ENCODE results near the gene THSD7A. TPM values are rescaled to one million over a fixed set of nuclear protein-coding genes. Genes with fewer than 3 reads are reported as not detected.

Gene THSD7A
- total and polyA plus RNA-seq, 2 experiments from 2014 or later, result 4.0 to 8.3 TPM

DNA sequence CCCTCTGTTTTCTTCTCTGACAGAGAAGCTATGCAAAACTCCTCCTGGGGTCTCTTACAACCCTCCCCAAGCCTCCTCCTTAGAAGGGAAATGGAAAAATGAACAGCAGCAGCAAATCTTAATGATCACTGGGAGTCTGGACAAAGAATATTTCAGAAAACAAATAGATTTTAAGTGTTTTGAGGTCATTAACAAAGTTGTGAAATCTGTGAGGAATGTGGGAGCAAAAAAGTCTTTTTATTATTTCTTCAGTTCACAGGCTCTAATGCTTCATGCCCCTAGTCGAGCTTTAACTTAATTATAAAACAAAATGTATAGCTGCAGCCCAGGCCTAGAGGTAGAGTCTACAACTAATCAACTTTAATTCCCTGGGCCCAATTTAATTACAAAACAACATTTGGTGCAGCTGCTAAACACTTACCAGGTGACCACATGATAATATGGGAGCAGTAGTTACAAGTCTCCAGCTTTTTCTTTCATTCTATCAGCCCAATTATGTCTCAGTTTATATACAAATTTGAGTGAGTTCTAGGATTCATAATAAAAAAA, 293.2 kb downstream of the THSD7A start:
- H3K27ac ChIP-seq, result no peak overlapping the region
- peaks cover 11% of the 10 kb centered on the region for H3K4me1 ChIP-seq (ENCODE audit: insufficient read depth)
- no peaks in the 10 kb centered on the region for H3K9me2 ChIP-seq (replicated peaks; ENCODE audit: insufficient read depth)
- no peaks in the 10 kb centered on the region for H3K9me3 ChIP-seq (ENCODE audit: low read depth)
- H3K4me3 ChIP-seq, result no peak overlapping the region
- DNase-seq (ENCODE audit: low spot score), result no peak
- H4K20me1 ChIP-seq (ENCODE audit: insufficient read depth, poor library complexity, severe bottlenecking), result no peaks in the 10 kb centered on the region
- H3K36me3 ChIP-seq (replicated peaks; ENCODE audit: insufficient read depth, low read depth), result no peaks in the 10 kb centered on the region
- no peak overlapping the region for H3K4me2 ChIP-seq
- H3K79me2 ChIP-seq, result no peaks in the 10 kb centered on the region
- H2AFZ ChIP-seq, result no peak overlapping the region
- H3K27me3 ChIP-seq, result no peaks in the 10 kb centered on the region
- TF ChIP-seq EZH2phosphoT487 (IDR thresholded peaks at IDR 0.05; ENCODE audit: low read depth, severe bottlenecking, unreplicated experiment) (no peak), EZH2 (IDR thresholded peaks at IDR 0.05; ENCODE audit: borderline replicate concordance) (no peak)
- TF ChIP-seq, protein P1, sequence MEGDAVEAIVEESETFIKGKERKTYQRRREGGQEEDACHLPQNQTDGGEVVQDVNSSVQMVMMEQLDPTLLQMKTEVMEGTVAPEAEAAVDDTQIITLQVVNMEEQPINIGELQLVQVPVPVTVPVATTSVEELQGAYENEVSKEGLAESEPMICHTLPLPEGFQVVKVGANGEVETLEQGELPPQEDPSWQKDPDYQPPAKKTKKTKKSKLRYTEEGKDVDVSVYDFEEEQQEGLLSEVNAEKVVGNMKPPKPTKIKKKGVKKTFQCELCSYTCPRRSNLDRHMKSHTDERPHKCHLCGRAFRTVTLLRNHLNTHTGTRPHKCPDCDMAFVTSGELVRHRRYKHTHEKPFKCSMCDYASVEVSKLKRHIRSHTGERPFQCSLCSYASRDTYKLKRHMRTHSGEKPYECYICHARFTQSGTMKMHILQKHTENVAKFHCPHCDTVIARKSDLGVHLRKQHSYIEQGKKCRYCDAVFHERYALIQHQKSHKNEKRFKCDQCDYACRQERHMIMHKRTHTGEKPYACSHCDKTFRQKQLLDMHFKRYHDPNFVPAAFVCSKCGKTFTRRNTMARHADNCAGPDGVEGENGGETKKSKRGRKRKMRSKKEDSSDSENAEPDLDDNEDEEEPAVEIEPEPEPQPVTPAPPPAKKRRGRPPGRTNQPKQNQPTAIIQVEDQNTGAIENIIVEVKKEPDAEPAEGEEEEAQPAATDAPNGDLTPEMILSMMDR (IDR thresholded peaks at IDR 0.05; ENCODE audit: poor library complexity), result no peak
- 91% methylated on average over 1 of the region's 1 CpG for WGBS (ENCODE audit: low lambda C conversion rate, missing lambda C conversion rate)

DNA sequence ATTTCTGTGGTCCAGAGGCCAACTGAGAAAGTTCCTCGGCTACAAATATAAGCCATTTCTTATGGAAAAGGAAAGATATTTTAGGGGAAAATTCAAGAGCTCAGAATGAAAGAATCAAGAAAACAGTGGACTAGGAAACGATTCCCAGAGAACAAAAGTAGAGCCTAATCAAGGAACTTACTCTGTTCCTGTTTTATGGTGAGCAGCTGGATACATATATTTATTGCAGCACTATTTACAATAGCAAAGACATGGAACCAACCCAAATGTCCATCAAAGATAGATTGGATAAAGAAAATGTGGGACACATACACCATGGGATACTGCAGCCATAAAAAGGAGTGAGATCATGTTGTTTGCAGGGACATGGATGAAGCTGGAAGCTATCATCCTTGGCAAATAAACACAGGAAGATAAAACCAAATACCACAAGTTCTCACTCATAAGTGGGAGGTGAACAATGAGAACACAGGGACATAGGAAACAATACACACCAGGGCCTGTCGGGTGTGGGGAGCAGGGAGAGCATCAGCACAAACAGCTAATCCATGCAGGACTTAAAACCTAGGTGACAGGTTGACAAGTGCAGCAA, 298.7 kb downstream of the THSD7A start:
- H3K36me3 ChIP-seq (replicated peaks; ENCODE audit: insufficient read depth, low read depth), result no peaks in the 10 kb centered on the region
- no peaks in the 10 kb centered on the region for H3K4me1 ChIP-seq (ENCODE audit: insufficient read depth)
- H3K9me3 ChIP-seq (ENCODE audit: low read depth), result no peaks in the 10 kb centered on the region
- H3K4me3 ChIP-seq, result no peak overlapping the region
- no peaks in the 10 kb centered on the region for H3K27me3 ChIP-seq
- H3K9me2 ChIP-seq (replicated peaks; ENCODE audit: insufficient read depth), result no peaks in the 10 kb centered on the region
- no peak overlapping the region for H3K4me2 ChIP-seq
- no peak for TF ChIP-seq EZH2phosphoT487 (IDR thresholded peaks at IDR 0.05; ENCODE audit: low read depth, severe bottlenecking, unreplicated experiment)
- no peak for TF ChIP-seq EZH2 (IDR thresholded peaks at IDR 0.05; ENCODE audit: borderline replicate concordance)
- TF ChIP-seq, protein P1 (IDR thresholded peaks at IDR 0.05; ENCODE audit: poor library complexity), result no peak
- DNase-seq (ENCODE audit: low spot score), result no peak
- no peak overlapping the region for H3K27ac ChIP-seq
- H2AFZ ChIP-seq, result no peak overlapping the region
- 75% methylated on average over 3 of the region's 3 CpGs for WGBS (ENCODE audit: low lambda C conversion rate, missing lambda C conversion rate)
- H4K20me1 ChIP-seq (ENCODE audit: insufficient read depth, poor library complexity, severe bottlenecking), result no peaks in the 10 kb centered on the region
- no peaks in the 10 kb centered on the region for H3K79me2 ChIP-seq

DNA sequence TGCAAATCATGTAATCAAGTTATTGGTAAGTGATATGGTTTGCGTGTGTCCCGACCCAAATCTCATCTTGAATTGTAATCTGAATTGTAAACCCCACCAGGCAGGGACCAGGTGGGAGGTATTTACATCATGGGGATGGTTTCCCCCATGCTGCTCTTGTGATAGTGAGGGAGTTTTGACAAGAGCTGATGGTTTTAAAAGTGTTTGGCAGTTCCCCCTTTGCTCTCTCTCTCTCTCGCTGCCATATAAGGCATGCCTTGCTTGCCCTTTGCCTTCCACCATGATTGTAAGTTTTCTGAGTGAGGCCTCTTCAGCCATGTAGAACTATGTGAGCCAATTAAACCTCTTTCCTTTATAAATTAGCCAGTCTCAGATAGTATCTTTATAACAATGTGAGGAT, 302.6 kb downstream of the THSD7A start:
- Histone ChIP-seq H3K4me3 (no peak overlapping the region), H4K20me1 (ENCODE audit: insufficient read depth, poor library complexity, severe bottlenecking) (no peaks in the 10 kb centered on the region), H3K27ac (no peak overlapping the region), H3K9me3 (ENCODE audit: low read depth) (no peaks in the 10 kb centered on the region), H3K27me3 (no peaks in the 10 kb centered on the region), H3K4me2 (no peak overlapping the region), H3K9me2 (replicated peaks; ENCODE audit: insufficient read depth) (no peaks in the 10 kb centered on the region), H2AFZ (no peak overlapping the region), H3K36me3 (replicated peaks; ENCODE audit: insufficient read depth, low read depth) (no peaks in the 10 kb centered on the region), H3K4me1 (ENCODE audit: insufficient read depth) (no peaks in the 10 kb centered on the region), H3K79me2 (no peaks in the 10 kb centered on the region)
- 81% methylated on average over 3 of the region's 3 CpGs for WGBS (ENCODE audit: low lambda C conversion rate, missing lambda C conversion rate)
- TF ChIP-seq, protein P1 (IDR thresholded peaks at IDR 0.05; ENCODE audit: poor library complexity), result no peak
- DNase-seq (ENCODE audit: low spot score), result no peak

Data from hepatocyte (in vitro differentiated cells).